ENCODE data around the gene MALRD1.

Gene MALRD1

DNA sequence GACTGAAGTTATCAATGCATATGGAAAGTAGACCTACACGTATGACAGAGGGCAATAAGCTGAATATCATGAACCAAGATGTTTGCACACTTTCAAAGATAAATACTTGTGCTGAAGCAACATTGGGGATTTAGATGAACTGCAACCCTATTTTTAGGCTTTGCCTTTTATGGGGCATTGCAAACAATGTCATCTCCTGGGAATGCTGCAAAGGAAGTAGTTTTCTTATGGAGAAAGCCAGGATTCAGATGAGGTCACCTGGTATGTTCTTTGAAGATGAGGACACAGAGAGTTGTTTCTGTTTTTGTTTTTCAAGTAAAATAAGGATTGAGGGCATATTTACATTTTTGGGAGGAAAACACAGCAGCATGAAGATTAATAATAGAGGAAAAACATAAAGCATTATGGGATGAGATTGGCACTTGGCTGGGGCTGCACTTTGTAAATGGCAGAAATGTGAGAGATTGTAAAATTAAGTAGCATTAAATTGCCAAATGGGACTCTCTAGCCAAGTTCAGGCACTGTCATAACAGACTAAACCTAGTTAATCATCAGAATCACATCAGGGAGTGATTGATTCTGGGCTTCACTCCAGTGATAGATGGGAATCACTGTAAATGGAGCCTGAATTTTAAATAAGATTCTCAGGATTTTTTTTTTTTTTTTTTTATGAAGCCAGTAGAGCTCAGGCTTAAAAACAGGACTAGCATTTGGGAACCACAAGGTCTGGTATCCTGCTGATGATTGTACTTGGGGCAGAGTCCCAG, 63.1 kb downstream of the MALRD1 start:
- DNase-seq (ENCODE audit: low spot score) = no peak

DNA sequence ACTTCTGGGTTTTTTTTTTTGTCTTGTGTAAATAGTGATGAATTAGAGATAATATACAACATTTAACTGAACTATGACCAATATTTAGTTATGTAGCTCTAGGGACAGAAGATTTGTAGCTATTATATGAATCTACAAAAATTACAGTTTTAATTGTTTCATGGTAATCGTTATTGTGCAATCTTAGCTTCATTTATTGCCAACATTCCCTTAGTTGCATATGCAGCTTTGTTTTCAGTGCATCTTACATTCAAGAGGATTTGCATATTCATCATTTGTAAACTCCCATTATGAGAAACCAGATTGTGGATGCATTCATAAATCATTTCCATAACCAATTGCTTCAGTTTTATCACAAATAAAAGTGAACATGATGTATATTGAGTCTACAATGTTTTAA, 68.8 kb downstream of the MALRD1 start:
- no peak for DNase-seq (ENCODE audit: low spot score)

DNA sequence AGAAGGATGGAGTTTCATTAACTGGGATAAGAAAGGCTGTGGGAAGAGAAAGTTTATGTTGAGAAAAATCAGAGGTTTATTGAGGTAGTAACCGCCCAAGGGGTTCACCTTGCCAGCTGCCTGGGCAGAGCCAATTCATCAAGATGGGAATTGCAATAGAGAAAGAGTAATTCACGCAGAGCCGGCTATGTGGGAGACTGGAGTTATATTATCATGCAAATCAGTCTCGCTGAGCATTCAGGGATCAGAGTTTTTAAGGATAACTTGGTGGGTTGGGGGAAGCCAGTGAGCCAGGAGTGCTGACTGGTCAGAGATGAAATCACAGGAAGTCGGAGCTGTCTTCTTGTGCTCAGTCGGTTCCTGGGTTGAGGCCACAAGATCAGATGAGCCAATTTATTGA, 70.6 kb downstream of the MALRD1 start:
- DNase-seq (ENCODE audit: low spot score) = no peak

DNA sequence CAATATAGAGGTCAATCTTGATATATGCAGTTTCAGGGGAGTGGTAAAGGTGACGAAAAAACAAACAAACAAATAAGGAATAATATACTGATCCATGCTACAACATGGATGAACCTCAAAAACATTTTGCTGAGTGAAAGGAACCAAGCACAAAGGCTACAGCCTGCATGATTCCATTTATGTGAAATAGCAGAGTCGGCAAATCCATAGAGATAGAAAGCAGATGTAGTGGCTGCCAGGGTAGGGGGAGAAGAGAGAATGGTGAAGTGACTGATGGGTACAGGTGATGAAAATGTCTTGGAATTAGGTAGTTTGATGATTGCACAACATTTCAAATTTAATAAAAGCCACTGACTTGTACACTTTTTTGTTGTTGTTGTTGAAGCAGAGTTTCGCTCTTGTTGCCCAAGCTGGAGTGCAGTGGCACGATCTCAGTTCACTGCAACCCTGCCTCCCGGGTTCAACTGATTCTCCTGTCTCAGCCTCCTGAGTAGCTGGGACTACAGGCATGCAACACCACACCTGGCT, 71.8 kb downstream of the MALRD1 start:
- DNase-seq (ENCODE audit: low spot score) = no peak

DNA sequence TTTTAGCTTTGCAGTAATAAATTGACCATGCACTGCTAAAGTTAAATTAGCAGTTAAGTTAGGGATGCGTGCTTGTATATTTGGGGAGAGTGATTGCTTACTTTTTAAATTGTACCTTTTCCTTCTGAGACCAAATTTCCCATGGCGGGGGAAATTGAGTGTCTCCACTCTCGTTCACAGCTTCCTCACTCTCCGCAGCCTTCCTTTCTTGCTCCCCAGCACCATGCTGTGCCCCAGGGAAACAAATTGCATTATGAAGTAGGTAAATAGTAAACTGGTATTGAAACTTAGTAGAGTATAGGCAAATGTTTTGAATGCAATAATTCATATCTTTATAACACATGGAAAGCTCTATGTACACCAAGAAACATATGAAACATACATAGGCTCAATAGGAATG, 85.4 kb downstream of the MALRD1 start:
- DNase-seq (ENCODE audit: low spot score) = no peak

DNA sequence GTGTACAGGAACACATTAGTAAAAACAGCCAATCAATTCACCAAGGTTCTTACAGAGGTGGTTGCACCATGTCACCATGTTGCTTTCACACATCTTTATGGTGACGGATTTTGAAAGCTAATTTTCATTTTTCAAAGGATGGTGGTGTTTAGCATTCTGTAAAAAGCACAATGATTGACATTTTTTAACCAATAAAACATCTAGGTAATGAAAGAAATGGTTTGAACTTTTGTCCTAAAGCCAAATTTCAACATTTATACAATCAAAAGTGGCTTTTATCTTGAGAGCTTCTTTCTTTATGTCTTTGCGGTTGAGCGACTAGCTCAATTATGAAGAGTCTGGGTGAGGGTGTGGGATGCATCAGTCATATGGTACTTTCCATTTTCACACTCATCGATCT, 94.4 kb downstream of the MALRD1 start:
- no peak for DNase-seq (ENCODE audit: low spot score)

DNA sequence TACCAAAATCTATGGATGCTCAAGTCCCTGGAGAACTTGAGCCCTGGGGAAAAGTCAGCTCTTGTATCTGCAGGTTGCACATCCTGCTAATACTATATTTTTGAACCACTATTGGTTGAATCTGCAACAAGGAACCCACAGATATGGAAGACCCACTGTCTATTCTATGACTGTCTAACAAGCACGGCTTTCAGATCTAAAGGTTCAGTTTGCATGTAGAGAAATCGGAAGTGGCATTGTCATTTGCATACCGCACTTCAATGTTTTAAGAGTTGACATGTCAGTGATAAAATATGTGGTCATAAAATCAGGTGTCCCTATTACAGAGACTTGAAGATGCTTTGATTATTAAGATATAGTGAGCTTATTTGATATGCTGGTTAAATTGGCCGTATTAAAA, 95.6 kb downstream of the MALRD1 start:
- DNase-seq (ENCODE audit: low spot score) = no peak

DNA sequence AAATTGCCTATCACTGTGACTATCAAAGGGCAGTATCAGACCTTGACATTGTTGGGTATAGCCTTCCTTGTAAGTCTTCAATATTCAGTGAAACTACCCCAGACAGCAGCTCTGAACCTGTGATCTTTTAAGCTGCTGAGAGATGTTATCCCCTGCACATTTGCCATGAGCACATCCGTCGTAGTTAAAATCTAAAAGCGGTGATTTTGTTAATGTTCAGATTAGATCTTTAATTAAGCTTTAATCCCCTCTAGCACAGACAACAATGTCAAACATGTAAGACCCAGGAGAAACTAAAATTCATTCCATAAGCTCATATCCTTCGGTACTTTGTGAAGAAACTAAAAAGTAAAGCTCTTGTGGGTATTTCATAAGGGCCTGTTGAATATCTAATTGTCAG, 105.8 kb downstream of the MALRD1 start:
- DNase-seq (ENCODE audit: low spot score) = no peak

DNA sequence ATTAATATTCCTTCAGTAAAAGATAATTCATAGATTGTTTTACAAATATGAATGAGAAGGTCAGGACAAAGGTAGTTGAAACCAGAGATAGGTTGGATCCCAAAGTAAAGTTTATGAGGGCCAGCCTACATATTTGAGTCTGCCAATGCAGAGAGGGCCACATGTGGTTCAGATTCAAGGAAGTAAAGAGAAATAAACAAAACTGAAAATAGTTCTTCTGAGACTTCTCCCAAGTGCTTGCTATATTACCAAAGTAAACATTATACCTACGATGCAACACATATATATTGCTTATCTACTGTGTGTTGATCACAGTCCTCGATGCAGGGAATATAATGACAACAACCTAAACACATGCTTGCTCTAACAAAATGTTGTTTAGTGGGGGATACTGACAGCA, 109.8 kb downstream of the MALRD1 start:
- no peak for DNase-seq (ENCODE audit: low spot score)

DNA sequence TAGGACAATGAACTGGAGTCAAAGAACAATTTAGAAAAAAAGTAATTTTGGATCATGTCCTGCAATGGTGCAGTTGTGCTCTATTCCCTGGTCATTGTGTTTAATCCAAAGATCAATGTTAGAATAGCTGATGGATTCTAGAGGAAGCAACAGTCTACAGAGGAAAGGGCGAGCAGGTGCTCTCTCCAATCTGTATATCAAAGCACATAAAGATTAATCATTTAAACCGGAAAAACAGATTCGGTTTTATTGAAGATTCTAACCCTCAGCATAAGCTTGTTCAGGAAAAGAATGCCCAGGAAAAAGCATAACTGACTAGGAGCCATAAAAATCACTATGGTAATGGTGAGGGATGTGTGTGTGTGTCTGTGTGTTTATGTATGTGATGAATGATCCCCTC, 110.3 kb downstream of the MALRD1 start:
- no peak for DNase-seq (ENCODE audit: low spot score)

DNA sequence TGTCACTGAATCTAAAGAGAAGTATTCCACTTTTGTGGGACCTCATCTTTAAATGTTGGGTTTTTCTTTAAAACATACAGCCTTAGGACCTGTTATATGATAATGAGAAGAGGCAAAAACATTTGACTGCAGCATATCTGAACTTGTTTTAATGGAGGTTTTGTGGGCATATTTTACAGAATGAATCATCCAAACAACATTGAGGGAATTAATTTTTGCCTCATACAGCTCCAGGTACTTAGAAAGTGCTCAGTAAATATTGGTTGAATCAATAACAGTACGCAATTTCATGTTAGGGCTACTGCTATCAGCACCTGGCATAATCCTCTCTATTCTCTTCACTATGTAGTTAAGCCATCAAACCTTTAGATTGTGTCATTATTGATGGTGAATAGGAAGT, 115.9 kb downstream of the MALRD1 start:
- no peak for DNase-seq (ENCODE audit: low spot score)

DNA sequence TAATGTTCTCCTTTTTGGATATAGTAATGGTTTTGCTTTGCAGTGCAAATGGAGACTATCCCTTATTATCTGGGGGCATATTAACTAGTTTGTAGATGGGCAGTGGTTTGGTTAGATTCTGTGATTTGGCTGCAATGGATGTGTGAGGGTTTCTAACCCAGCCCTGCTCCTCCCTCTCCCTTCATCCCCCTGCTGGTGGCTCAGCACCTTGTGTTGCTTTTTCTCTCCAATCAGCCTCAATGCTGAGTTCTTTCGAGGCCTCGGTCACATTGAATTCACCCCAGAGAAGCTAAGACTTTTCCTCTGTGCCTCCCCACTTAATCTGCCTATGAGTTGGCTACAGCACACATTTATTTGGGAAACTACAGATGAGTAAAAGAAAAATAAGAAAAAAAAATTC, 120.0 kb downstream of the MALRD1 start:
- peak; percentile 40 for DNase-seq (ENCODE audit: low spot score)

DNA sequence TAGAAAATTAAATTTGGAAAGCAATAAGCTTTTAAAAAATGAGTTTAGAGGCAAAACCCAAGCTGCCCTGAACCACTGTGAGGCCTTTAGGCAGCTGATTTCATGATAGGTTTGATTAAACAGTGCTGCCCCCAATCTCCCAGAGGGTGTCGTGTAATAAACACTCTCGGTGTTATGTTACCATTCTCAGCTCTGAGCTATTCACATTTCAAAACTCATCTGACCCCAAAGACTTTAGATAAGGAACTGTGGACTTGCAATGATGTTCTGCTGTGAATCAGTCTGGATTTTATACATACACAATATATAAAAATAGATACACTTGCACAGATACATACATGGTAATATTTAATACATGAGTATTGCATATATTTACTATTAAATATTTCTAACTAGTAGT, 120.4 kb downstream of the MALRD1 start:
- no peak for DNase-seq (ENCODE audit: low spot score)

DNA sequence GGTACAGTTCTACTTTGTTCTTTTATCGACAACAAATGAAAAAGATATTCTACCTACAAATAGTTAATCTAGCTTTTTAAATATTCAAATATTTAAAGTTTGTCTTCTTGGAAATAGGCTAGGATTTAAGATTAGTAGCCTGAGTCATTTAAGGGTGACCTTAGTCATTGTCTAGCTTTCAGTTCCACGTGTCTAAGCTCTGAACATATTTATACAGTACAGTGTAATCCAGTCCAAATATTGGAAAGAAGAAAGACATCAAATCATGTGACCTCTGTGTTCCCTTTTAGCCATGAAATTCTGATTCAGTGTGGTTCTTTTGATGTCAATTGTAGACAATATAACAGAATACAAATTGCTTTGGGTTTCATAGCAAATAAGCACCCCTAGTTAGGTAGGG, 121.1 kb downstream of the MALRD1 start:
- no peak for DNase-seq (ENCODE audit: low spot score)

DNA sequence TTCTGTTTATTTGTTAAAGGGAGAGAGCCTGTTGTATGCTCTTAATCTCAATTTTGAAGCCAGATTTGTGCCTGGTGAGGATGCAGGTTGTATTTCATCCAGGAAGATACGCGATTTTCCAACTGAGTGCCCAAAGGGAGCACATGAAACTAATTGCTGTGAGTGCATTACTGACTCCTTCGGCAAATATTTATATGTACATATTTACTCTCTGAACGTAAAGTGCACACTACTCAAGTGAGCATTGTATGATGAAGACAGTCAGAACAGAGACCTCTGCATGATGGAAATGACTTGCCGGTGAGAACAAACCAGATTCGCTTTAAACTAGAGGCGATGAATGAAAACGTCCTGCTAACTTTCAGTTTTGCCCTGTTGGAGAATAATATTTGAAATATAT, 130.1 kb downstream of the MALRD1 start:
- DNase-seq (ENCODE audit: low spot score) = no peak

DNA sequence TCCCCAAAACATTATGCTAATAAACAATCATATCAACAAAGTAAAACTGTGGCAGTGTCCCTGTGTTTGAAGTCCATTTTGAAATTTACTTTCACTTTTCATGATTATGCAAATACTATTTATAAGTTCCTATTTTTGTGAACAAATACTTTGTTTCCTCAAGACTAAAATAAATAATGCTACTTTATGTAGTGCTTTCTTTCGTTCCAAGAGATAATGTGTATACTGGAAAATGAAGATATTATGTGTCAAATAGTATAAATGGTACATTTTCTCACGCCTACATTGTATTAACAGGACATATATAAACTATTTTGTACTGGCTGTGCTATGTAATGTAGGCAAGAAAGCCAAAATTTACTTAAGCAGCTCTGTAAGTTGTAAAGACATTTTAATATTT, 136.3 kb downstream of the MALRD1 start:
- no peak for DNase-seq (ENCODE audit: low spot score)

DNA sequence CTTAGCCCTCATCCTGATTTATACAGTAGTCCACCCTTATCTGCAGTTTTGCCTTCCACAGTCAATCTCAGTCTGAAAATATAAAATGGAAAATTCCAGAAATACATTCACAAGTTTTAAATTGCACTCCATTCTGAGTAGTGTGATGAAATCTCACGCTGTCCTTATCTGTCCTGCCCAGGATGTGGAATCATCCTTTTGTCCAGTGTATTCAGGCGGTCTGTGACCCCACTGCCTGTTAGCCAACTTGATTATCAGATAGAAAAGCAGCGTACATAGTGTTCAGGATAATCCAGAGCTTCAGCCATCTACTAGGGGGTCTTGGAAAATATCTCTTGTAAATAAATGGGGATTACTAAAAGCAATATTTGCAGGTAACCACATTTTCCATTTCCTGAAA, 146.3 kb downstream of the MALRD1 start:
- no peak for DNase-seq (ENCODE audit: low spot score)

DNA sequence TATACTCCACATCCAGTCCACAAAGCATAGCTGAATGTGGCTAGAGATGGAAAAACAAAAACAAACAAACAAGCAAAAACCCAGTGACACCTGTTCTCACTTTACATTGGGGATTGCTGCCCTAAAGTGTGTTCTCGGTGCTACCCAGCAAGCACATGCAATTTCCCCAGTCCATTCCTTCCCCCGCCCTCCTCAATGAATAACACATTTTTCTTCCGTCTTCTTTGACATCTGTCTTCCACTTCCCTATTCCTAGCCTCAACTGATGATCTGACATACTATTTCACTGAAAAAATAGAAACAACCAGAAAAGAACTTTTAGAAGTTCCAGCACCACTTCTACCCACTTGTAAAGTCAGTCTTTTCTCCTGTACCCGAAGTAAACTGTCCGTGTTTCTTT, 147.1 kb downstream of the MALRD1 start:
- DNase-seq (ENCODE audit: low spot score) = no peak

DNA sequence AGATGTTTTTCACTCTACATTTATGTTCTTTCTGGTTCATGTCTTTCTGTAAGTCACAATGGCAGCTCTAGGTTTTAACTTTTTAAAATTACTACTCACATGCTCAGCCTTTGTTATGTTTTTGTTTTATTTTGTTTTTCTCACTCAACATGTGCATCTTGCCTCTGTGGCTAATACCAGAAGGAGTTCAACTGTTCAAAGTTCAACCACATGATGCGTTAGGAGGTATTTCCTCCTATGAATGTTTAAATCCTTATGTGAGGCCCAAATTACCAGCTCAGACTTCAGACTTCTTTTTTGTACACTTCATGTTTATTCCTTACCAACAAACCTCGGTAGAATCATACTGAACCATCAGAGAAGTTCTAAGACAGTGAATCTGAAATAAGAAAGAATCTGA, 151.6 kb downstream of the MALRD1 start:
- no peak for DNase-seq (ENCODE audit: low spot score)

DNA sequence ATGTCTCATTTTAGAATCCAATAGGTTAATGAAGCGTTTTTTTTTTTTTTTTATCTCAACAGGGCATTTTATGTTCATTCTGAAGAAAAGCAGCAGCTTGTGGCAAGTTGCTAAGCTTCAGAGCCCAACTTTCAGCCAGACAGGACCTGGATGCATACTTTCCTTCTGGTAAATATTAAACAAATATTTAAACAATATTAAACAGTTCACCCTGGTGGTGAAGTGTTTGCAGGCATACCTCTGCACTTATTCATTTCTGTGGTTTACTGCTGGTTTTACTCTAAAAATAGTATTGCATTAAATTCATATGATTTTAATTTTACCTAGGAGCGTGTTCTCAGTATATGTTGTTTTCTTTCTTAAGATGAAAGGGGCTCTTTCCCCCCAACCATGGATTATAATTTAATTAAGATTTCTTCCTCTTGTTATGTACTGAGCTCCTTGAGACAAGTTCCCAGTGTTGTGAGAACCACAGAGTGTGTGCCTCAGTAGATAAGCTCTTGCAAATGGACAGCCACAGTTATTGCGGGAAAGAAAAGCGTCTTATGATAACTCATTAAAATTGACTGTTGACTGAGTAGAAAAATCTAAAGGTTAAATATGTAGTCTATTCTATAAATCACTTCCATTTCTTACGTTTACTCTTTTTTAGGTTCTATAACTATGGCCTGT, 155.8 kb downstream of the MALRD1 start:
- DNase-seq (ENCODE audit: low spot score) = no peak

DNA sequence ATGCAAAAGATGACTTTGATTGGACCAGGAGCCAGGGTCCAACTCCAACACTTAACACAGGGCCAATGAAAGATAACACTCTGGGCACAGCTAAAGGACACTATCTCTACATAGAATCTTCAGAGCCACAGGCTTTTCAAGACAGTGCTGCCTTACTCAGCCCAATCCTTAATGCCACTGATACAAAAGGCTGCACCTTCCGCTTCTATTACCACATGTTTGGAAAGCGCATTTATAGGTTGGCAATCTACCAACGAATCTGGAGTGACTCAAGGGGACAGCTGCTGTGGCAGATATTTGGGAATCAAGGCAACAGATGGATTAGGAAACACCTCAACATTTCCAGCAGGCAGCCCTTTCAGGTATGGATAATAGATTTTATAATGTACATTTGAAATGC, 160.7 kb downstream of the MALRD1 start:
- DNase-seq (ENCODE audit: low spot score) = no peak

DNA sequence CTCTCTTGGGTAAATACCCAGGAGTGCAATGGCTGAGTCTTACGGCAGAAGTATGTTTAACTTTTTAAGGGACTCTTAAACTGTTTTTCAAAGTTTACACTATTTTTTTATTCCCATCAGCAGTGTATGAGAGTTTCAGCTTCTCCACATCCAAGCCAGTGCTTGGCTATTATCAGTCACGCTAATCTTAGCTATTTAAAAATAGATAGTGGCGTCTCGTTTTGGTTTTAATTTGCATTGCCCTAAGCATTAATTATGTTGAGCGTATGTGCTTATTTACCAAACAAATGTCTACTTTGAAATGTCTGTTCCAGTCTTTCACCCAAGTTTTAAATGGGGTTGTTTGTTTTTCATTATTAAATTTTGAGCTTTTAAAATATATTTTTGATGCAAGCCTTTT, 164.0 kb downstream of the MALRD1 start:
- no peak for DNase-seq (ENCODE audit: low spot score)

DNA sequence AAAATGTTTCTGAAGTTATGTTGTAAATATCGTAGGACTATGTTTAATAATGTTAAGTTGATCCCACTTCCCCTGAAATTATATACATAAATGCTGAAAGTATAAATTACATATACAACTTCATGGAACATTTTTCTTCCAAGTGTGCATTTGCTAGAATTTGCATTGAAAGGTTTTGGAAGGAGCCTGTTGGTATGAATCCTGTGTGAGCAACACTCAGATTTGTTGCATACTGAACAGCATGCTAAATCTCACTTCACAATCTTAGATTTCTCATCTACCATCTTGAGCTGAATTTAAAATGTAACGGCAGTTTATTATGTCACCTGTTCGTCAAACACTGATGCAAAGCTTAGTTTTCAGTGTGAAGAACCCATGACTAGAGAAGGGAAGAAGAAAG, 172.6 kb downstream of the MALRD1 start:
- DNase-seq (ENCODE audit: low spot score) = no peak

DNA sequence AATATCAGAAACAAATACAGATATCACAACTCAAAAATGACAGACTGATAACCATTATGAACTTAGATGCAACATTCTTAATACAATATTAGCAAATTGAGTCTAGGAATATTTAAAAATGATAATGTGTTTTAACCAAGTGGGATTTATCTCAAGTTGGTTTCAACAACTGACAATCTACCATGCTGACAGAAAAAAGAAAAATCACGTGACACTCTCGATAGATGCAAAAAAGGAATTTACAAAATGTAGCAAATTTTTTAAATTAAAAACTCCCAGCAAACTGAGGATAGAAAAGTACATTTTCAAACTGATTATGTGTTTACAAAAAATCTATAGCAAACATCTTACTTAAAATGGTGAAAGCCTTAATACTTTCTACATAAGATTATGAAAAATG, 177.4 kb downstream of the MALRD1 start:
- no peak for DNase-seq (ENCODE audit: low spot score)
